BJ (cell line): ENCODE data around the gene TTC28. TPM values are rescaled to one million over a fixed set of nuclear protein-coding genes. Genes with fewer than 3 reads are reported as not detected.

Experiments used
- CTCF ChIA-PET: fragments of 350-600 bp; formaldehyde crosslinking; extraction: SDS; loops from one replicate; lab custom pipeline; 2021; ENCODE audit warnings: antibody characterized with exemption, inconsistent platforms; lab: Yijun Ruan, JAX
- POLR2A ChIA-PET: fragments of 300-600 bp; sonication (Branson Sonifier 250); formaldehyde crosslinking; extraction: SDS; loops from one replicate; lab custom pipeline; 2021; ENCODE audit warnings: antibody characterized with exemption; lab: Charles Lee
- DNase-seq: peaks from one replicate; pipeline ENCODE4 v3.0.0-alpha.2; 2011; ENCODE audit warnings: low read depth
- H3K27me3 ChIP-seq: 2 replicates; pipeline ENCODE4 v1.6.0; 2011; ENCODE audit warnings: low read length; ENCODE audit not compliant: control insufficient read depth, insufficient read depth
- H3K36me3 ChIP-seq: 2 replicates; pipeline ENCODE4 v1.5.1; 2011; ENCODE audit warnings: low read length; ENCODE audit not compliant: control insufficient read depth, insufficient read depth
- H3K4me3 ChIP-seq: 2 replicates; pipeline ENCODE4 v1.5.1; 2011; ENCODE audit warnings: low read depth, mild to moderate bottlenecking, control low read depth, low read length
- CTCF ChIP-seq: IDR thresholded peaks from 2 replicates; pipeline ENCODE4 v1.5.1; 2011; ENCODE audit warnings: low read depth, mild to moderate bottlenecking, control low read depth, inconsistent platforms, low read length, moderate library complexity; ENCODE audit not compliant: insufficient read depth
- polyA plus RNA-seq: library from polyadenylated mRNA; depleted of rRNA; stranded (reverse); fragments of >200 nt; gene quantifications from 2 replicates; pipeline ENCODE4 v1.2.3, GENCODE V29; 2011

Gene TTC28
- polyA plus RNA-seq, 1 experiment: 8.7 TPM

DNA sequence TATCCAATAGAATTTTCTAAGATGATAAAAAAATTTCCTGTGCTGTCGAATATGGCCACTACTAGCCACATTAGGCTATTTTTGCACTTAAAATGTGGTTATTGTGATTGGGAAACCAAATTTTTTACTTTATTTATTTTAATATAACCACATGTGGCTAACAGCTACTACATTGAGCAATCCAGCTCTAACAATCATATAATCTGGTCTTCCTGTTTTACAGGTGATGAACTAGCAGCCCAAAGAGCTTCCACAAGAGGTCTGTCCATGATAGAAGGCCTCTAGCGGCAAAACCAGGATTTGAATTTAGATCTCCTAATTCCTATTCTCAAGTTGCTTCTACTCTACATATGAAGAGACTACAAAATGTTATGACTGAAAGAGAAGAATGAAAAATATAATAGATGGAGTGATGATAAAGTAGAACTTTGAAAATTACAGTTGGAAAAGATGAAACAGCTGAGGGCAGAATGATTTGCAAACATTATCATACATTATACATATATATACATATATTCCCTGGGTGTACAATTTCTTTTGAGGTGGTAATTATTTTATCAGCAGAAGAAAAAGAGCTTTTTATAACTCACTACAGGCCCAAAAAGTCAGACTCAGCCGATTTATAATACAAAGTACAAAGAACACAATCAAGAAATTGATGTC, 397.1 kb downstream of the TTC28 start:
- H3K4me3 ChIP-seq: no peak overlapping the region
- peak; percentile 25 for DNase-seq
- POLR2A ChIA-PET: no interaction called here
- no peaks in the 10 kb centered on the region for H3K27me3 ChIP-seq
- no peaks in the 10 kb centered on the region for H3K36me3 ChIP-seq
- TF ChIP-seq CTCF: no peak
- CTCF ChIA-PET: interaction anchor here (0.9 to 2.7 kb wide), 3 partner anchors 10 to 18 kb away, joined by 3 to 9 read pairs (median 5); no protein-coding TSS in a partner anchor

DNA sequence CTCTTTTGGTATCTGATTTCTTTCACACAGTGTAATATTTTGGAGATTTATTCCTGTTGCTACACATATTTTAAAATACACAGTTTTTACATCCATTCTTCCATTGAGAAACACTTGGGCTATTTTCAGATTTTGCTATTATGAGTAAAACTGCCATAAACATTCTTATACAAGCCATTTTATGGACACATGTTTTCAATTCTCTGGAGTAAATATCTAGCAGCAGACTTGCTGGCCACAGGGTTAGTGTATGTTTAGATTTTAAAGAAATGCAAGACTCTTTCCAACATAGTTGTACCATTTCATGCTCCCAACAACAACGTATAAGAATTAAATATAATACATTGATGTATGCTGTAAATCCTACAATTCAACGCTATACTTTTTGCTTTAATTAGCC, 399.8 kb downstream of the TTC28 start:
- no peak overlapping the region for H3K4me3 ChIP-seq
- no peak for TF ChIP-seq CTCF
- ChIA-PET POLR2A (no interaction called here), CTCF (no interaction called here)
- H3K27me3 ChIP-seq: no peaks in the 10 kb centered on the region
- no peaks in the 10 kb centered on the region for H3K36me3 ChIP-seq
- peak; percentile 29 for DNase-seq

- CTCF ChIA-PET: no interaction called here
- Histone ChIP-seq H3K27me3 (no peaks in the 10 kb centered on the region), H3K4me3 (no peak overlapping the region), H3K36me3 (no peaks in the 10 kb centered on the region)
- no peak for TF ChIP-seq CTCF
- POLR2A ChIA-PET: no interaction called here
- no peak for DNase-seq
Observed at GRCh38 chr22:28269277-28269676, 410.4 kb downstream of the TTC28 start.

- Histone ChIP-seq H3K4me3 (no peak overlapping the region), H3K36me3 (no peaks in the 10 kb centered on the region), H3K27me3 (no peaks in the 10 kb centered on the region)
- ChIA-PET CTCF (no interaction called here), POLR2A (no interaction called here)
- DNase-seq: no peak
- TF ChIP-seq CTCF: no peak
Observed at GRCh38 chr22:28268850-28269249, 410.8 kb downstream of the TTC28 start.

GRCh38 chr22:28268171-28268570, 411.5 kb downstream of the TTC28 start:
- Histone ChIP-seq H3K36me3 (no peaks in the 10 kb centered on the region), H3K4me3 (no peak overlapping the region), H3K27me3 (no peaks in the 10 kb centered on the region)
- TF ChIP-seq CTCF: no peak
- DNase-seq: no peak
- ChIA-PET POLR2A (no interaction called here), CTCF (no interaction called here)
